Islet of Langerhans (tissue), 1 donor: ENCODE measurements around the gene EIF4G2.
A peak's percentile ranks its signal among the peaks of the same experiment; 100 is the strongest.

ENCODE experiments used
- FAIRE-seq: peaks from one replicate; lab custom pipeline; 2011; peaks lifted over from hg19 to GRCh38; lab: Jason Lieb, UNC

Gene EIF4G2

DNA sequence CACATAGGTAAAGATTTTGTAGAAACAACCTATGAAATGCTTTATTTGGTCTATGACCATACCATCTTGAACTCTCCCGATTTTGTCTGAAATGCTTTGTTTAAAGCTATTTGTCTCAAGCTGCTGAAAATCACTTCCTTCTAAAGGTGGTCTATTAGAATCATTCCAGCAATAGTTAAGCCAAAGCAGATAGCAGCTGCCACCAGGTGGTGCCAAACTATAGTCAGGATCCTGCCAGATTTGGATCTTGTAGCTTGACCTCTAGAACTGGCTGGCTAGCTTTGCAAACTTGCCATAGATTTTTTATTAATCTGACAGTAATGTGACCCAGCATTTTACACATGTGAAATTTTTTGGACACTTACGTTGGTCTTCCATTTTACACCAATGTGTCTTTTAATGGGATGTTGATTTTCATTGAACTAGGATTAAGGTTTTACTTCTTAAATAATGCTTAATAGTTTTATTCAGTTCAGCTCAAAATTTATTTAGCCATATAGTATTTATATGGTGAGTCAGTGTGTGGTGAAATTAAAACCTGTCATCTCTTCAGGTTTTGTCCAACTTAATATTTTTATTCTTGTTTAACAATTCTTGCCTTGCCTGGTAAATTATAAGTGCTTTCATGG lies 38.0 kb downstream of the EIF4G2 start:
- FAIRE-seq = peak; percentile 43

- FAIRE-seq = no peak
These were observed 44.3 kb downstream of the EIF4G2 start for GRCh38 chr11:10764412-10764811.

GRCh38 chr11:10763766-10764165 lies 45.0 kb downstream of the EIF4G2 start:
- no peak for FAIRE-seq

DNA sequence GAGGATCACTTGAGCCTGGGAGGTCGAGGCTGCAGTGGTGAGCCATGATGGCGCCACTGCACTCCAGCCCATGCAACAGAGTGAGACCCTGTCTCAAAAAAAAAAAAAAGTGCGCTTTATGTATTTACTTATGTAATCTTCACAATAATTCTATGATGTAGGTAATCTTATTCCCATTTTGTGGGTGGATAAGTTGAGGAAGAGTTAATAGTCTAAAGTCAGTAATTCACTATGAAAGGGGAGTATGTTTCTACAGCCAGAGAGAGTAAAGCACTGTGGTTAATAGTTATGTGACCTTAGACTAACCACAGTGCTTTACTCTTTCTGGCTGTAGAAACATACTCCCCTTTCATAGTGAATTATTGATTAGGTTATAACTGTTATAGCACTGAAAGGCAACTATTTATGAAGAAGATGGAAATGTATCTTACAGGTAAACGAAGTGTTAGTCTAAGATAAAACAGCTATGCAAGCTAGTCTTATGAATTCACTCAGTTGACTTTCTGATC lies 45.8 kb downstream of the EIF4G2 start:
- no peak for FAIRE-seq

GRCh38 chr11:10762185-10762584 lies 46.5 kb downstream of the EIF4G2 start:
- no peak for FAIRE-seq

GRCh38 chr11:10761085-10761698 lies 47.5 kb downstream of the EIF4G2 start:
- no peak for FAIRE-seq

DNA sequence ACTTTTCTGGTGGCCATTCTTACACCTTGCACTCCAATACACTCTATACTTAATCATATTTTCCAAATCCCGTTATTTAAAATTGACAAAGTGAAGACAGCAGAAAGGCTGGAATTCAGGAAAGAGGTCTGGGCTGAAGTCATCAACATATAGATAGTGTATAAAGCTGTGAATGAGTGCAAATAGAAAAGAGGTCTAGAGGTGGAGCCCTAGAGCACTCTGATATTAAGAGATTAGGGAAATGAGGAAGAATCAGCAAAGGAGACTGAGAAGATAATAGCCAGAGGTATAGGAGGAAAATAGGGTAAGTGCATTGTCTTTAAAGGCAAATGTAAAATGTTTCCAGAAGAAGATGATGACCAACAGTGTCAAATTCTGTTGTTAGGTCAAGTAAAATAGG lies 49.8 kb downstream of the EIF4G2 start:
- no peak for FAIRE-seq

DNA sequence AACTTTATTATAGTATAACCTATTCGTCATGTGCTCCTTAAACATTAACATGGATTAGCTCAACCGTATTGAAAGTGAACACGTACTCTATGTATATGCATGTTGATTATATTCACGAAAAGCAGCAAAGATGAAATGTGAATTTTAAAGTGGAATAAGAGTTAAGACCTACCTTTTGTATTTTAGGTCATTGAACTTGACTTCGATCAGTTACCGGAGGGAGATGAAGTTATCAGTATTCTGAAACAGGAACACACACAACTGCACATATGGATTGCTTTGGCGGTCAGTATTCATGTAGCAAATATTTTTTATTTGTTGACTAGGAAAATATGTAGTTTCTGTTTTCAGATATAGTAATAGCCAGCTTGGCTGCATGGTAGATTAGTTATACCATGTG lies 56.2 kb downstream of the EIF4G2 start:
- no peak for FAIRE-seq

- no peak for FAIRE-seq
These were observed 56.7 kb downstream of the EIF4G2 start for GRCh38 chr11:10752061-10752460.

- no peak for FAIRE-seq
These were observed 57.2 kb downstream of the EIF4G2 start for GRCh38 chr11:10751581-10751940.

DNA sequence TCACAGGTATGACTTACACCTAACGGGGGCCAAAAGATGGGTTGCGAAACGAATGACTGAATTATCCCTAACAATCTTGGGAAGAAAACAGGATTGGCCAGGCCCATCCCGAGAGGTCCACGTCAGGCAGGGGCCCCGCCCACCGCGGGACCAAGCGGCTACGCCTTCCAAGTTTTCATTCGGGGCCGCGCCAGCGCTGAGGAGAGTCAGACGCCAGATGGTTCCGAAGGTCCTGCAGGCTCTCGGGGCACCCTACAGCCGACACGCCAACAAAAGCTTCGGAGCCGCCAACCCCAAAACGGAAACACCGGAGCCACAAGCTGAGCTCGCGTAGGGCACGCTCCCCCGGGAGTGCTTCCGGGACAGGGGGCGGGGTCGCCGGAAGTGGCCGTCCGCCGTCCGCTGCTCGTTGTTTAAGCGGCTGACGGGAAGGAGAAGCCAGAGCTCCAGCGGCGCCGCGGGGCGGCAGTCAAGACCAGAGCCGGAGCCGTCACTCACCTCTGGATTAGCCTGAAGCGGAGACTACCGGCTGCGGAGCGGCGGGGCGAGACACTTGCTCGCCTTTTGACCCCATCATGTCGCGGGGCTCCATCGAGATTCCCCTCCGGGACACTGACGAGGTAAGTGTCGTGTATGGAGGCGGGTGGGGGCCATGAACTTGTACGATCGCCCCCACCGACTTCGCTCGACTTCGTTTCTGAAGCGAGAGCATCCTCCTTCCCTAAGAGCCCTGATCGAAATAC lies 57.7 kb downstream of the EIF4G2 start, which contains the start of gene CTR9:
TSS of gene CTR9 (plus strand) at position 409 of the 743 bp plus-strand sequence. CDS start at position 576, 167 bp downstream.
- no peak for FAIRE-seq

GRCh38 chr11:10749476-10749875 lies 59.2 kb downstream of the EIF4G2 start:
- no peak for FAIRE-seq

DNA sequence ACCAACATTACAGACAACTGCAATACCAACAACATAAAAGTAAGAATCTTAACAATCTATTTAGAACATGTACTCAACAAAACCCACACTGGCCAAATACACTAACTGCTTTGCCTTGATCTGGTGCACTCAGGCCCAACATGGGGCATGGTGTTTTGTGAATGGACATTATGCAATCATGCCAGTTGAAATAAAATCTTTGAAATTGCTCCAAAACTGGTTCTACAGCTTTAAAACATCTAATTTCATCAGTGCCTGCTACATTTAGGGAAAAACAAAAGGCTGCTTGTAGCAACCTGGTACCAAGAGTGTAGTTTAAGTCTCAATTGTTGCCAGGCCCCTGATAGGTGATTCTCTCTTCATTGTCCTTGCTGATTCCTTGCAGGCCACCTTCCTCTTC lies 61.0 kb downstream of the EIF4G2 start:
- FAIRE-seq = no peak
